HUES6 (cell line): ENCODE measurements around the gene TCEAL4.

Experiments used
- H3K27ac ChIP-seq: 2 replicates; pipeline ENCODE4 v1.7.0; 2013; ENCODE audit warnings: low read depth, mild to moderate bottlenecking, low read length, inconsistent platforms
- H3K27me3 ChIP-seq: 2 replicates; pipeline ENCODE4 v1.6.1; 2013; ENCODE audit warnings: low read length; ENCODE audit not compliant: control insufficient read depth, insufficient read depth
- H3K36me3 ChIP-seq: 2 replicates; pipeline ENCODE4 v1.6.1; 2013; ENCODE audit warnings: low read length; ENCODE audit not compliant: control insufficient read depth, insufficient read depth
- H3K4me1 ChIP-seq: 2 replicates; pipeline ENCODE4 v1.6.1; 2013; ENCODE audit warnings: low read length; ENCODE audit not compliant: control insufficient read depth, insufficient read depth
- H3K4me3 ChIP-seq: 2 replicates; pipeline ENCODE4 v1.5.1; 2013; ENCODE audit warnings: low read depth, low read length
- H3K9ac ChIP-seq: one replicate; pipeline ENCODE4 v1.6.1; 2013; ENCODE audit warnings: mild to moderate bottlenecking, low read length
- H3K9me3 ChIP-seq: 2 replicates; pipeline ENCODE4 v1.6.1; 2013; ENCODE audit warnings: low read depth, low read length; ENCODE audit not compliant: control insufficient read depth, insufficient read depth

Gene TCEAL4

DNA sequence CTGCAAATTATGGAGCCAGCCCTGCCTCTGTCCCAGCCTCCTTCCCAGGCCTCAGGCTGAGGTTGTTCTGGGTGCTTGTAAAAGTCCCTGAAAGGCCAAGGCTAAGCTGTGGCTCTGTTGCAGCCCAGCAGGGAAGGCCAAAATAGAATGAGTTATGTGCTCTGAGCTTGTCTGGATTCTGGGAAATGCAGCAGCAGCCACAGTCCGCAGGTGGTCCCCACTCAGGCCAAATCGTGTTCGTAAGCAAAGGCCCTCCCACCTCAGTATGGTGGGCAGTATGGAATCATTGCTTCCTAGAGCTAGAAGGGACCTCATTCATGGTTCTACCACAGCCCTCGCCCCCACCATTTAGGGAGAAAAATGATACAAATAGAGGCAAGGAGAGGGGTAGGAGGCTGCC, 38.8 kb downstream of the TCEAL4 start:
- Histone ChIP-seq H3K27me3 (no peaks in the 10 kb centered on the region), H3K36me3 (no peaks in the 10 kb centered on the region), H3K27ac (no peak overlapping the region), H3K4me1 (peaks cover 11% of the 10 kb centered on the region), H3K9me3 (no peaks in the 10 kb centered on the region), H3K9ac (no peak overlapping the region), H3K4me3 (peak overlapping the region; percentile 21; the same call in 1 of the 2 replicates)

DNA sequence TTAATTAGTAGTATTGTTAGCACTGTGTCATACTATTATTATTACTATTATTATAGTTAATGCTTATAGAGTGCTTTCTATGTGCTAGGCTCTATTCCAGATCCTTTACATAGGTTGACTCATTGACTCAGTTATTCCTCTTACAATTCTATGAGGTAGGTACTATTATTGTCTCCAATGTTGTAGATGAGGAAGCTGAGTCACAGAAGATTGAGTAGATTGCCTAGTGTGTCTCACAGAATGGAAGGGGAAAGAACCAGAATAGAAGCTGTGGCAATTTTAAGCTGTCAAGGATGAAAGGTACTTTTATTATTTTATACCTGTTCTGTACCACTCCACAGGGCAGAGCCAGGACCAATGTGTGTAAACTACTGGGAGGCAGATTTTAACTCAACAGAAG, 41.5 kb downstream of the TCEAL4 start:
- H3K4me3 ChIP-seq = no peak overlapping the region
- no peak overlapping the region for H3K27ac ChIP-seq
- no peak overlapping the region for H3K9ac ChIP-seq
- peaks cover 15% of the 10 kb centered on the region for H3K4me1 ChIP-seq
- no peaks in the 10 kb centered on the region for H3K27me3 ChIP-seq
- no peaks in the 10 kb centered on the region for H3K36me3 ChIP-seq
- H3K9me3 ChIP-seq = no peaks in the 10 kb centered on the region

DNA sequence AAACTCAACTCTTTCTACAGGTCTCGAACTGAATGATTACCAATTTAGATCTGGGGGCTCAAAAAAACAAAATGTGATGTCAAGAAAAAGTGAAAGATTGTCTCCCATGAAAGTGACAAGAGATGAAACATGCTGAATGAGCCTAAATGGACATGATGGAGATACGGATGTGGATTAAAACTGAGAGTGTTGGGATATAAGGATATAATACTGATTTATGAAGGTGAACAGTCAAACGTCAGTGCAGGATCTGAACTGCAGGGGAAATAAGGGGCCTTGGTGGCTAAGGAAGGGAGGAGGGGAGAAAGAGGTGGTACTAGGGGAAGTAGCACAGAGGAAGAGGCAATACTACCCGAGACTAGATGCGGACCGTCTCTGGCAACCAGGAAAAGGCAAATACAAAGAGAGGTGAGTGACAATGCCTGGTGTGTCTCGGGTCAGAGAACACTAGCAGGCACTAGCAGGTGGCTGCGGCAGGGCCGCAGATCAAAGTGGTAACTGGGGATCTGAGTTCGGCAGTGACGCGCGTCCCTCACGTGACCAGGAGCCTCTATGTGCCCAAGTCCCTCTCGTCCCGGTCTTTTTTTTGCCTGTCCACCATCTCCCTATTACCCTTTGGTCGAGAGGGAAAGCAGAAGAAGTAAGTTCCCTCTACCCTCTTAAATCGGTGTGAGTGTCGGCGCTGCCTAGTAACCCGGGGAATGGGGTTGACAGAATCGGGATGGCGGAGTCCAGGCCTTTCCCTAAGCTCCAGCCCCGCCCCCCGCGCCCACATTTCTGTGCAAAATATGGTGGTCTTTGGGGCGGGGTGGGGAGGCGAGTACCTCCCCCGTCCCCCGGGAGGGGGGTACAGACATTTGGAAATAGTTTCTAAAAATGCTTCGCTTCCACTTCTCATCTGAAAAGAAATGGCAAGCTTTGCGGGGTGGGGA, 43.3 kb downstream of the TCEAL4 start, which contains the start of gene TCEAL1:
TCEAL1 (plus strand) TSS at position 590 of the 932 bp plus-strand sequence. CDS start 942 bp downstream, outside the sequence.
- Histone ChIP-seq H3K4me1 (peaks cover 15% of the 10 kb centered on the region), H3K9me3 (no peaks in the 10 kb centered on the region), H3K4me3 (peak within 1 kb of the TSS; percentile 95), H3K27ac (peak within 1 kb of the TSS; percentile 11; the same call in 1 of the 2 replicates), H3K36me3 (no peaks in the 10 kb centered on the region), H3K9ac (peak within 1 kb of the TSS; percentile 74), H3K27me3 (no peaks in the 10 kb centered on the region; the same call in 1 of the 2 replicates)

DNA sequence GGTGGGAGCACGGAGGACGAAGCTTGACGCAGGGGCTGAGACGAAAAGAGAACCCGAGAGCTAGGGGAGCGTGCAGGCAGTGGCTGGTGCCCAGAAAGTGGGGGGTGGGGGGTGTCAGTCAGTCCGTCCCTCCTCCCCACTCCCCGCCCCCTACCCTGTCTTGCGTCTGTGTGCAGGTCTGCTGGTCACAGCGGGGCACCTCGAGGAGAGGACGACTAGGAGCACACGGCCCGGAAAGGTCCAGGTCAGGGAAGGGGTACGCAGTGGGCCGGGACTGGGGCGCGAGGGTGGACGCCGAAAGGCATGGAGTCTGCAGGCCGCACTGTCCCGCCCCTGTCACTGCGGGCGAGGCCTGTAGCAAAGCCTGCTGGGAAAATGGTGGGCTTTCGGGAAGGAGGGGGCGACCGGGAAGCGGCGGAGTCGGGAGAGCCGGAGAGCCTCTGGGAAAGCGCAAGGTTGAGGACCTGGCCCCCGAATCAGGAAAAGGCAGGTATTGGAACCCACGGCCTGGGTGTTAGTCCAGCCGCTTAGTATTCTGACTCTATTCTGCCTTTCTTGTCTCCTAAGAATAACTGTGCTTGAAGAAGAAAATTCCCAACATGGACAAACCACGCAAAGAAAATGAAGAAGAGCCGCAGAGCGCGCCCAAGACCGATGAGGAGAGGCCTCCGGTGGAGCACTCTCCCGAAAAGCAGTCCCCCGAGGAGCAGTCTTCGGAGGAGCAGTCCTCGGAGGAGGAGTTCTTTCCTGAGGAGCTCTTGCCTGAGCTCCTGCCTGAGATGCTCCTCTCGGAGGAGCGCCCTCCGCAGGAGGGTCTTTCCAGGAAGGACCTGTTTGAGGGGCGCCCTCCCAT, 44.2 kb downstream of the TCEAL4 start:
- Histone ChIP-seq H3K27ac (peak overlapping the region; percentile 11; the same call in 1 of the 2 replicates), H3K4me3 (peak overlapping the region; percentile 95), H3K36me3 (no peaks in the 10 kb centered on the region), H3K4me1 (peaks cover 8% of the 10 kb centered on the region), H3K9ac (peak overlapping the region; percentile 74), H3K27me3 (no peaks in the 10 kb centered on the region; the same call in 1 of the 2 replicates), H3K9me3 (no peaks in the 10 kb centered on the region)

DNA sequence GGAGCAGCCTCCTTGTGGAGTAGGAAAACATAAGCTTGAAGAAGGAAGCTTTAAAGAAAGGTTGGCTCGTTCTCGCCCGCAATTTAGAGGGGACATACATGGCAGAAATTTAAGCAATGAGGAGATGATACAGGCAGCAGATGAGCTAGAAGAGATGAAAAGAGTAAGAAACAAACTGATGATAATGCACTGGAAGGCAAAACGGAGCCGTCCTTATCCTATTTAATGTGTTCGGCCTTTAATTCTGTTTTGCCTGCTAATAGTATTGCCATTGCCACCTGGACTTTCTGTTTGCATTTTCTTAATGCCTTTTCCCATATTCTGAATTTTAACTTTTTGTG, 44.8 kb downstream of the TCEAL4 start:
- Histone ChIP-seq H3K9me3 (no peaks in the 10 kb centered on the region), H3K27me3 (no peaks in the 10 kb centered on the region; the same call in 1 of the 2 replicates), H3K4me3 (peak overlapping the region; percentile 95), H3K9ac (peak overlapping the region; percentile 74), H3K4me1 (peaks cover 7% of the 10 kb centered on the region; the same call in 1 of the 2 replicates), H3K36me3 (no peaks in the 10 kb centered on the region), H3K27ac (no peak overlapping the region)

DNA sequence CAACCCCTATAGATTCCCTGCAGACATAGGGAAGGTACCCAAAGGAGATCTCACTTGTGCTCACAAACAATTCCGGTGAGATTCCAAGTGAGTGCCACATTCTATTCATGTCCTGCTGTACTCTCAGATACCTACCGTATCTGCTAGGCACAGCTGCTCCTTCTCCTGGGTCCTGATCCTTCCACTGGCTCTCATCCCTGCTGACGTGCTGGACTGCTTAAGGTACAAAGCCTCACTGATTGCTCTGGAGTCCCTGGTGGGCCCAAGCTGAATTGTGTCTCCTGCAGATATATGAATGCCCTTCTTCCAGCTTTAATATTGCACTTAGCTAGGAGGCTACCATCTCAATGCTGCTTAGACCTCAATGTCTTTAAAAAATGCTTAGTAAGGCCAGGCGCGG, 45.8 kb downstream of the TCEAL4 start:
- Histone ChIP-seq H3K4me1 (peaks cover 7% of the 10 kb centered on the region; the same call in 1 of the 2 replicates), H3K27me3 (no peaks in the 10 kb centered on the region; the same call in 1 of the 2 replicates), H3K36me3 (no peaks in the 10 kb centered on the region), H3K27ac (no peak overlapping the region), H3K4me3 (no peak overlapping the region), H3K9ac (no peak overlapping the region), H3K9me3 (no peaks in the 10 kb centered on the region)

DNA sequence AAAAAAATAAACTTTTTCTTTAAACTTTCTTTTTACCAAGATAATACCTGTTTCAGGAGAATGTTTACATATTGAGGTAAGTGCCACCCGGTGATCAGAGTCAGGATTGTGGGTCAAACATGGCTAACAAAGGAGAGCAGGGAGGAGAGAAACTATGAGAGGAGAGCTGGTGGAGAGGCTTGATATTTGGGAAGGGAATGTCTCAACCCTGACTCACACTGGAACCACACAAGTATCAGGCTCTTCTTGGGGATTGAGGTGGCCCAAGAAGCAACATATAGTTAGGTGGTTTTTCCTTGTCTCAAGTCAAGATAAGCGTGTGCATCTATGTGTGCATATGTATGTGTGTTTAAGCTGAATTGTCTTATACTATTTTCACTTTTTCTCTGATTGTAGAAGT, 50.1 kb downstream of the TCEAL4 start:
- H3K27ac ChIP-seq = no peak overlapping the region
- no peaks in the 10 kb centered on the region; the same call in 1 of the 2 replicates for H3K27me3 ChIP-seq
- H3K9ac ChIP-seq = no peak overlapping the region
- H3K4me1 ChIP-seq = peaks cover 14% of the 10 kb centered on the region
- H3K9me3 ChIP-seq = no peaks in the 10 kb centered on the region
- no peaks in the 10 kb centered on the region for H3K36me3 ChIP-seq
- no peak overlapping the region for H3K4me3 ChIP-seq
